Measurements from ENCODE around the gene MRPS22.
"Not testable (repeated sequence)": the region's sequence is repeated elsewhere in the genome, so short reads cannot be mapped to it uniquely, and the experiment has no call there.

The MRPS22 gene

GRCh38 chr3:139311557-139311956 is 32.3 kb upstream of the MRPS22 start:
- no peak for DNase-seq (ENCODE audit: low read depth in 2 of 2)

- DNase-seq (ENCODE audit: low read depth in 2 of 2) = no peak
Measured at GRCh38 chr3:139312416-139312815, 31.4 kb upstream of the MRPS22 start.

DNA sequence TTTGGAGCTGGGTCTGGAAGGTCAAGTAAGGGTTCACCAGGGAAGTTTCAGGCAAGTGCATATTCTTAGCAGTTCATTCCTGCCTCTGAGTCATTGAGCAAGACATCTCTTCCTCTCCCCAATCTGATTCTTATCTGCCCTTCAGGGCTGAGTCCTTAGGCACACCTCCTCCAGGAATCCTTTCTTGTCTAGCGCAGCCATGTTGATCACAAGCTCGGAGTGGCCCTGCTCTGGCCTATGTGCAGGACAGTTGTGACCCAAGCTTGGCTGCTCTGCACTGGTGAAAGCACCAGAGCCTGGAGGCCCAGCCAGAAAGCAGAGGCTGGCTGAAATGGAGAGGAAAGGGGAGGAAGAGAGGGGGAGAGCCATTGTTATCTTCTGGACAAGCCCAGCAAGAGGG is 30.9 kb upstream of the MRPS22 start:
- no peak for DNase-seq (ENCODE audit: low read depth in 2 of 2)

- DNase-seq (ENCODE audit: low read depth in 2 of 2) = no peak
Measured at GRCh38 chr3:139313921-139314320, 29.9 kb upstream of the MRPS22 start.

DNA sequence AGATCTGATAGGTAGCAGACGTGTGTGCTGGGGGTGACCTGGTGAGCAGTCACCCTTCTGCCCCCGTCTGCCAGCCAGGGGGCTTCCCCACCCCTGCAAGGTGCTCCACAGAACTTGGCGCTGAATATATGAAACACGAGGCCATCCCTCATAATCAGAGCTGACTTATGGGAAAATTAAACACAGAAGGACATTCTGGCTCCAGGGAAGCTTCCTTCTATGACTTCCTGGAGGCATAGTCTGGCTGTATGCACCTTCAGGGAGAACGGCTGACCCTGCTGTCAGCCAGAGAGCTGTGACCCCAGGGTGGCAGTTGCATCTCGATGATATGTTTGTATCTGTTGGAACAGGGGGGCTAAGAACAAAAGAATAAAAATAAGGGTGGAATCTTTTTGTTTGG is 26.6 kb upstream of the MRPS22 start:
- no peak for DNase-seq (ENCODE audit: low read depth in 2 of 2)

- no peak for DNase-seq (ENCODE audit: low read depth in 2 of 2)
Measured at GRCh38 chr3:139317660-139318430, 26.0 kb upstream of the MRPS22 start.

- DNase-seq (ENCODE audit: low read depth in 2 of 2) = no peak
Measured at GRCh38 chr3:139318431-139318816, 25.4 kb upstream of the MRPS22 start.

DNA sequence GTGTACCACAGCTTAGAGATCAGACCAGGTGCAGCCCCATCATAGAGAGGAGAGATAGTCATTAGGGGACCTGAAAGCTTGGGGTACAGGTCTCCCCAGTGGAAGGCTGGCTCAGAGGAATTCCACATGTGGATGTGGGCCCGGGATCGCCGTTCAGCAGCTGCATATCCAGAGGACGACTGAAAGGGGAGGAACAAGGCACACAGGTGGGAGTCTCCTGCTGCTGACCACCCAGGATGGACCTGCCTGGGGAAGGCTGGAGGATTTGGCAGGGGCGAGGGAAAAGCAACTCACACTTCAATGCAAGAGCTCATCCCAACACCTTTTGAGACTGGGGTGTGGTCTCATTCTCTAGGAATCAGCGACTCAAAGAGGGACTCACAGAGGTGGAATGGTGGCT is 25.0 kb upstream of the MRPS22 start:
- DNase-seq (ENCODE audit: low read depth in 2 of 2) = no peak

GRCh38 chr3:139319428-139320402 is 24.1 kb upstream of the MRPS22 start:
- no peak for DNase-seq (ENCODE audit: low read depth in 2 of 2)

DNA sequence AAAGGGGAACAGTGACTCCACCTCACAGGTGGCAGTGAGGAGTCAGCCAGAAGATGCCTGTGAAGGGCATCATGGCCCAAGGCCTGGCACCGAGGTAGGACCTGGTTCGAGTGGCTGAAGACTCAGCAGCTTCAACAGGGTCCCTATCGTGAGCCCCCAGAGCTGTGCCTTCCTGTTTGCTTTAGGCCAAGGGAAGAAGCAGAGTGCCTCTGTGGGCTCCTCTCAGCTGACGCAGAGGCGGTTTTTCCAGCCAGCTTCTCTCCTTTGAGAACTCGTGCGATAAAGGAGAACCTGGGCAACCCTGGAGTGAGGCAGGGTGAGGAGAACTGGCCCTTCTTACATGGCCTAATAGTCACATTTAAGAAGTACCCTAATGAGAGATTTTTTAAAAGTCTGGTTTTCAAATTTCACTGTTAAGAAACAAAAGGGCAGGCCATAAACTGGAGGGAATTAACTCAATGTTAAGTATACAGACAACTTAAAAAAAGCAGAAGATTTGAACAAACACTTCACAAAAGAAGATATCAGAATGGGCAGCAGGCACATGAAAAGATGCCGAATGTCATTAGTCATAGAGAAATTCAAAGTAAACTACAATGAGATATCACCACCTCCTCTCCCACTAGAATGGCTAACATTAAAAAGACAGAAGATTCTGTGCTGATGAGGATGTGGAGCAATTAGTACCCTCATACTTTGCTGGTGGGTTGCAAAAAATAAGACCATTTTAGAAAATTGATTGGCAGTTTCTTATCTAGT is 23.1 kb upstream of the MRPS22 start:
- no peak for DNase-seq (ENCODE audit: low read depth in 2 of 2)

- no peak for DNase-seq (ENCODE audit: low read depth in 2 of 2)
Measured at GRCh38 chr3:139322346-139322745, 21.5 kb upstream of the MRPS22 start.

DNA sequence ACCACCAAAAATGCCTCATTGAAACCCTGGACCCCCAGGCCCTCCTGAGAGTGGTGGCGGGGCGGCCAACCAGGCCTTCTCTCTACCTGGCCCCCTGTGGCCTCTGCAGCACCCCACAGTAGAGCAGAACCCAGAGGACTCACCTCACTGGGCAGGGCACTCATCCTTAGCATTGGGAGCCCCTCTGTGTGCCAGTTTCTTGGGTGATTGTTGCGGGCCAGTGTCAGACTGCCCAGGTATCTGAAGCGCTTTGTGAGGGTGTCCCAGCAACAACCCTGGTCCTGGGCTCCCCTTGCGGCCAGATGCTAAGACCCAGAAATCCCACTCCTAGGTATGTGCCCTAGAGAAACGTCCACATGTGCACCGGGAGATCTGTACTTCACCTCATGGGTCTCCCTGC is 20.7 kb upstream of the MRPS22 start:
- no peak for DNase-seq (ENCODE audit: low read depth in 2 of 2)

GRCh38 chr3:139324456-139324855 is 19.4 kb upstream of the MRPS22 start:
- no peak for DNase-seq (ENCODE audit: low read depth in 2 of 2)

DNA sequence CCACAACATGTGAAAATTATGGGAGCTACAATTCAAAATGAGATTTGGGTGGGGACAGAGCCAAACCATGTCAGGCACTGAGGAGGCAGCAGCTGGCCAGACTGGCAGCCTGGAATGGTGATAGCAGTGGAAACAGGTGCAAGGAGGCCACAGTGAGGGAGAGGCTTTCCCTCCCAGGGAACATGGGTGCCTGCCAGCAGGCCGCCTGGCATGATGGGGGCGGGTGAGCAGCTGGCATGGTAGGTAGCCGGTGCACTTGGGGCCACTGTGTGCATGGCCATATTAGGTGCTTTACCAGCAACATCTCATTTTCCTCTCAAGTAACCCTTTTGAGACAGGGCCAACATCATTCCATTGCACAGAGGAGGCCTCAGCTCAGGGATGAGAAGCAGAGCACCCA is 18.3 kb upstream of the MRPS22 start:
- DNase-seq (ENCODE audit: low read depth in 2 of 2) = no peak

- no peak for DNase-seq (ENCODE audit: low read depth in 2 of 2)
Measured at GRCh38 chr3:139326131-139326530, 17.7 kb upstream of the MRPS22 start.

- DNase-seq (ENCODE audit: low read depth in 2 of 2) = no peak
Measured at GRCh38 chr3:139326707-139327106, 17.1 kb upstream of the MRPS22 start.

DNA sequence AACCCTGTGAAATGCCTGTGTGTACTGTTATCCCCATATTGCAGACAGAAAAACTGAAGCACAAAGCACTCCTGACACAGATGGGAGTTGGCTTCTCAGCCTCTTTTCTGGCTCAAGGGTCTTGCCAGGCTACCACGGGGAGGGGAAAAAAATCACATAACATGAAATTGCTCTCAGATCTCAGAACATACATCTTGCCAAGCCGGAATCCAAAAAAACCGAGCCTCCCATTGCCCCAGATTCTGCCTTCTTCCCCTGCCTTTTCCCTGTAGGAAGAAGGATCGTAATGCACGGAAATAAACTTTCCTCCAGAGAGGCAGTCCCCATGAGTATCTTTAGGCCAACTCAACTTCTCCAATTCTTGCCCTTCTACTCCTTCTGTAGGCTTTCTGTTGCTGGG is 16.6 kb upstream of the MRPS22 start:
- no peak for DNase-seq (ENCODE audit: low read depth in 2 of 2)

DNA sequence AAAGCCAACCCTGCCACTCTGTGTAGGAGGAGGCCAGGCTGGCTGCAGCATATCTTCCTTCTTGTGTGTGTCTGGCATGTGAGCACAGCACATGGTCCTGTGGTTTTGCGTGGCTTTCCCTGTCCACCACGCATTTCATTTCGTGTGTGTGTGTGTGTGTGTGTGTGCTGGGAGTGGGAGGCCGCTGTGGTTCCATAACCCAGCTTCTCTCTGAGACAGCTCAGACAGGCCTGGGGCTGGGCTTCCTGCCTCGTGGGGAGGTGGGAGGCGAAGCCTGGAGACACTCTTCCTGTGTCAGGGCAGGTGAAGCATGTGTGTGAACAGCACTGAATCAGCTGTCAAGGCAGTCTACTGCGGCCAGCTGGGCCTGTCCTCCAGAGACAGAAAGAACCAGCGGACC is 16.0 kb upstream of the MRPS22 start:
- DNase-seq (ENCODE audit: low read depth in 2 of 2) = no peak

DNA sequence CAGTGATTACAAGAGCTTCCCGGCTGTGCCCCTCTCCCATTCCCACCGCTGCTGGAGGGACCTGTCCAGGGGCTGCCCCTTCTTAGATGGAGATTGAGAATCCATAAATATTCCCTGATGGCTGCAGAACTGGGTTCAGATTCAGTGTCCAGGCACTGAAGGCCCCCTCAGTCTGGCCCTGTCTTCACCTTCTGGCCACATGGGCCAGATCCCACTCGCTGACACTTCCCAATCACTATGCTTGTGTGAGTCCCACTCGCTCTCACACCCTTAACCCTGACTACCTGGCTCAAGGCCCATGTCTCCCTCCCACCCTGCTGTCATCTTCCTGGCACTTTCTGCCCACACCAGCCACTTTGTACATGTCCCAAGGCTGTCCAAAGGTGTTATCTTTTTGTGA is 15.5 kb upstream of the MRPS22 start:
- no peak for DNase-seq (ENCODE audit: low read depth in 2 of 2)

DNA sequence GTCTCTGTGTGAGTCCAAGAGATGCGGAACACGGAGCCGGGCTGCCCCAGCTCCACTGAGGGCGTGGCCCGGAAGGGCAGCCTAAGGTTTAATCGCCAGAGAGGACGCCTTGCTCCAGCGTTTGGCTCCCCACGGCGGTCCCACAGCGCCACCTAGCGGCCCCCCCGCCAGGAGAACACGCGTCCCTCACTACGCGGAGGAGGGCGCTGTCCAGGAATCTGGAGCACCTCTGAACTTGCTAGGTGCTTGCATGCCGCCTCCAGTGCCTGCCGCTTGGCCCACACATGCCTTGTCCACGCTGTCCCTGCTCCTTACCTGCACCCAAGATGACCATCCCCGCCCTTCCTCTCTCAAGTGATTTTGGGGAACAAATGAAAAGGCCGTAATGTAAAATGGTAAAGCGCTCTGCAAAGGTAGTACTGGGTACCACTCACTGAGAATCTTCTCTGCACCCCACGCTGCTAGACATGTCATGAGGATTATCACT is 14.4 kb upstream of the MRPS22 start:
- DNase-seq (ENCODE audit: low read depth in 2 of 2) = peak; percentile 69 to 88

GRCh38 chr3:139332092-139332491 is 11.7 kb upstream of the MRPS22 start:
- no peak for DNase-seq (ENCODE audit: low read depth in 2 of 2)

- not testable (repeated sequence) for DNase-seq (ENCODE audit: low read depth in 2 of 2)
Measured at GRCh38 chr3:139334675-139335074, 9.1 kb upstream of the MRPS22 start.

Measured in stimulated activated CD4-positive, alpha-beta T cell treated with anti-CD3 and anti-CD28 coated beads, Interleukin-12 subunit alpha, Interleukin-12 subunit beta, amount 100 ng/mL, for 24 hours (primary cell).